Erythroblast (primary cell): ENCODE data around the gene SLC34A3.

ENCODE experiments used
- GATA1 ChIP-seq: IDR thresholded peaks from 2 replicates; pipeline ENCODE4 v1.6.1; 2011; ENCODE audit warnings: low read depth, mild to moderate bottlenecking, control low read depth, low read length, moderate library complexity
- POLR2A ChIP-seq: IDR thresholded peaks from 2 replicates; pipeline ENCODE4 v1.6.1; 2011; ENCODE audit warnings: mild to moderate bottlenecking, low read length

DNA sequence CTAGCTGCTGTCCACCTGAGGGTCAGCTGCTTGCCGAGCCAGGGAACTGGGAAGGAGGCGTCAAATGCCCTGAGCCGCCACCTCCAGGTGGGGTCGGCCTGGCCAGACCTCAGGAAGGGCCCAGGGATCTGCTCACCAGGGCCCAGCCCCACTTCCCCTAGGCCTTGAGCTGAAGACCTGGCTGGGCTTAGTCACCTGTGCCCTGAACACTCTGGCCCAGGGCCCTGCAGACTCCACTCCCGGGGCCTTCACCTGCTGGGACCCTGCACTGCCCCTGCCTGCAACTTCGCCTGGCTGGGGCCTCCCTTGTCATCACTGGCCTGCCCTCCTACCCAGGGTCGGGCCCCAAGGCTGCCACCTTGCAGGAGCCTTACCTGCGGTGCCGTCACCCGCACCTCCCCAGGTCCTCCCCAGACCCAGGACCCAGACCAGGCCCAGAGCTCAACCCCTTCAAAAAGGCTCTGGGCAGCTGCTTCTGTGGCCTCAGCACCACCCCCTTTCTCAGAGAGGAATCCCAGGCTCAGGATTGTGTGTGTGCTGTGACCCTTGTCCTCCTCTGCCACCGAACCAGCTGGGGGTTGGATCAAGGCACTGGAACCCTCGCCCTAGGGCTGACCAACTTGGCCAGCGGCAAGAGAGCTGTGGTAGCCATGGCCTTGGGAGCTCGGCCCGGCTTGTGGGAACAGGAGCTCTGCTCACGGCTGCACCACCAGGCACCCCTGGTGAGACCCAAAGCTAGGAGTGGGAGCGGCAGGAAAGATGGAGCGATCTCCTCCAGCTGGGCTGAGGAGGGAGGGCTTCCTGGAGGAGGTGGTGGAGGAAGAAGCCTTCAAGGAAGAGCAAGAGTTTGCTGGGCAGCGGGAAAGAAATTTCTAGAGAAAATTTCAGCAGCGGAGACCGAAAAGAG is 23.3 kb downstream of the SLC34A3 start:
- TF ChIP-seq POLR2A = no peak
- TF ChIP-seq GATA1 = no peak
